CD4-positive, alpha-beta T cell treated with Interleukin-4 for 4 hours (primary cell): ENCODE results near the gene PLPPR2.
"Not testable (repeated sequence)": the region's sequence is repeated elsewhere in the genome, so short reads cannot be mapped to it uniquely, and the experiment has no call there.

ENCODE experiments used
- DNase-seq: peaks from one replicate; pipeline ENCODE4 v3.0.0-alpha.2; 2020

Gene PLPPR2

GRCh38 chr19:11373885-11374432, 18.7 kb downstream of the PLPPR2 start:
- no peak for DNase-seq

GRCh38 chr19:11374433-11375142, 19.4 kb downstream of the PLPPR2 start, which contains the start of gene SWSAP1:
Gene SWSAP1 (plus strand): TSS chr19:11374666. CDS start chr19:11374681, 15 bp downstream.
- peak; percentile 100 for DNase-seq

DNA sequence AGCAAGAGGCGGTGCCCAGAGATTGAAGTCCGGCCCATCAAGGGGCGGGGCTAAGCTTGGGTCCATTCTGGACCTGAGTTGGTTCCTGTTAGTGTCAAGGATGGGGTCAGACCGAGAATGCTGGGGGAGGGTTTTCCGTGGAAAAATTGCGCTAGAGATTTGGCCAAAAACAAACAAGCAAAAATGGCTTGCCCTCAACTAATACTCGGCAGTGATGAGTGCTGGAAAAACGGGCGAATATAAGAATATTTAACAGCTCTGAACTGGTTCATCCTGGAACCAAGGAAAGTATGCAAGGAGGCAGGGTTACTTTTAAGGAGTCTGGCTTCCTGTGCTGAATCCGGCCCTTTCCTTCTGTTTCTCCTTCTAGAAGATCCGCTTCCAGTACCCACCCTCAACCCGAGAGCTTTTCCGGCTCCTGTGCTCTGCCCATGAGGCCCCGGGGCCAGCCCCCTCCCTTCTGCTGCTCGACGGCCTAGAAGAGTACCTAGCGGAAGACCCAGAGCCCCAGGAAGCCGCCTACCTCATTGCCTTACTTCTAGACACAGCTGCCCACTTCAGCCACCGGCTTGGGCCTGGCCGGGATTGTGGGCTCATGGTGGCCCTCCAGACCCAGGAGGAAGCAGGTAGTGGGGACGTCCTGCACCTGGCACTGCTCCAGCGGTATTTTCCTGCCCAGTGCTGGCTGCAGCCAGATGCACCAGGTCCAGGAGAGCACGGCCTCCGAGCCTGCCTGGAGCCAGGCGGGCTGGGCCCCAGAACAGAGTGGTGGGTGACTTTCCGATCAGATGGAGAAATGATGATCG, 20.1 kb downstream of the PLPPR2 start:
- DNase-seq: peak; percentile 74

DNA sequence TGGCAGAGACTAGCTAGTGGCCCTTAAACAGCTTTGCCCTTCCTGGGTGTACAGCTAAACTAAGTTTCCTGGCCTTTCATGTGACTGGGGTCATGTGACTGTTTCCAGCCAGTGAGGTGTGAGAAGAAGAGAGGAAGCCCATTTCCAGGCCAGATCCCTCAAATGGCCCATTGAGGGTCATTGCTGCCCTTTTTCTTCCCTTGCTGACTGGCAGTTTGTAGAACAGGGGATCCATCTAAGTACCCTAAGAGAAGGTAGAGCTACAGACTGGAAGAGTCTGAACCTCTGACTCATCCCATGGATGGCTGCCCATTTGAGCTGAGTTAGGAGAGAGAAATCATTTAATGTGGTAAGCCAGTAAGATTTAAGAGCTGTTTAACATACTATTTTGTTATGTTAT, 22.0 kb downstream of the PLPPR2 start:
- DNase-seq: no peak

- no peak for DNase-seq
Observed at GRCh38 chr19:11377756-11378155, 22.5 kb downstream of the PLPPR2 start.

DNA sequence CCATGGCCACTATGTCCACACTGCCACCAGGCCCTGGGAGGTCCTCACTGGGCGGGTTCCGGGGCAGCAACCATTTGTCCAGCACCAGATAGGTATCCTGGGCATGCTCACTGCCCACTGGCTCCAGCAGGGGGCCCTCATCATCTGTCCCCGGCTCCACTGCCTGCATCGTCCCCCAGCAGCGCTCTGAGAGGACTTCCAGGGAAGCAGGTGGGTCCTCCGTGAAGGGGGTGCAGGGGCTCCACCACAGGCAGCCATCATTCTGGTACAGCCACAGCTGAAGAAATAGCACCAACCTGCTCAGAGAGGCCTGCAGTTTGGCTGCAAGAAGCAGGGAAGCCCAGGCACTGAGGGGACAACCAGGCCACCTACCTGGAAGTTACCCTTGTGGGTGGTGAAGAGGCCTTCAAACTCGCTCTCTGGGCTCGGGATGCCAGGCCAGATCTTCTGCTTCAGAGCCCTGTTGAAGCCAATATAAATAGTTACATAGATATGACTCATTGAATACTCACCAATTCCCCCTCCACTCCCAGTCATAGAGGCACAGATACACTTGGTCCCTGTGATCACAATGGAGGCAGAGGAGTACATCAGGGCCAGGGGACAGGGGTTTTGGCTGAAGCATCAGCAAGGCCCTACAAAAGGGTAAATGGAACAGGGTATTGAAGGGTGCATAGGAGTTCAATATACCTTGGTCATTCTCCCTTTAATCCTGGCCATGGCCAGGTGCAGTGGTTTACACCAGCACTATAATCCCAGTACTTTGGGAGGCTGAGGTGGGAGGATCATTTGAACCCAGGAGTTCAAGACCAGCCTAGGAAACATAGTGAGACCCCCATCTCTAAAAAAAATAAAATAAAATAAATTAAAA, 23.3 kb downstream of the PLPPR2 start:
- DNase-seq: no peak

DNA sequence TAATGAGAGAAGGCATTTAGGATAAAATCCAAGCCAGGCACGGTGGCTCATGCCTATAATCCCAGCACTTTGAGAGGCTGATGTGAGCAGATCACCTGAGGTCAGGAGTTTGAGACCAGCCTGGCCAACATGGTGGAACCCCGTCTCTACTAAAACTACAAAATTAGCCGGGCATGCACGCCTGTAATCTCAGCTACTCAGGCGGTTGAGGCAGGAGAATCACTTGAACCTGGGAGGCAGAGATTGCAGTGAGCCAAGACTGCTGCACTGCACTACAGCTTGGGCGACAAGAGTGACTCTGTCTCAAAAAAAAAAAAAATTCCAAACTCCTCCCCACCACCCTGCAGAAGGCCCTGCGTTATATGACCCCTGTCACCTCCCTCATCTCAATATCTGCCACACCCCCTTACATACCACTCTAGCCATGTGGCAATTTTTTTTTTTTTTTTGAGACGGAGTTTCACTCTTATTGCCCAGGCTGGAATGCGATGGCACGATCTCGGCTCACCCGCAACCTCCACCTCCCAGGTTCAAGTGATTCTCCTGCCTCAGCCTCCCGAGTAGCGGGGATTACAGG, 24.1 kb downstream of the PLPPR2 start:
- DNase-seq: not testable (repeated sequence)

DNA sequence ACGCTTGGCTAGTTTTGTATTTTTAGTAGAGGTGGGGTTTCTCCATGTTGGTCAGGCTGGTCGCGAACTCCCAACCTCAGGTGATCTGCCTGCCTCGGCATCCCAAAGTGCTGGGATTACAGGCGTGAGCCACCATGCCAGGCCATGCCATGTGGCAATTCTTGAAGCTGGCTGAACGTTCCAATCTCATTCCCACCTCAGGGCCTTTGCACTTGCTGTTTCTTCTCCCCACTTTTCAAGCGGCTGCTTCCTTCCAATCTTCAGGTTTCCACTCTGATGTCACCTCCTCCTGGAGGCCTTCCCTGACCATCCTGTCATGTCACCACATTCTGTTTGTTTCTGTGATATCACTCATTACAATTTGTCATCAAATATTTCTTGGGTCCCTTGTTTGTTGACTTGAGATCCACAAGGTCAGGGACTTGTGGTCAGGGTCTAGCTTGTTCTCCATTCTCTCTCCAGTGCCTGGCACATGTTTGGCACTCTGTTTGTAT, 24.7 kb downstream of the PLPPR2 start:
- DNase-seq: no peak

GRCh38 chr19:11380653-11381537, 25.7 kb downstream of the PLPPR2 start:
- peak; percentile 99 for DNase-seq

- DNase-seq: no peak
Observed at GRCh38 chr19:11382898-11383705, 27.9 kb downstream of the PLPPR2 start.

- no peak for DNase-seq
Observed at GRCh38 chr19:11383706-11384048, 28.4 kb downstream of the PLPPR2 start.

- no peak for DNase-seq
Observed at GRCh38 chr19:11384778-11385129, 29.5 kb downstream of the PLPPR2 start.

DNA sequence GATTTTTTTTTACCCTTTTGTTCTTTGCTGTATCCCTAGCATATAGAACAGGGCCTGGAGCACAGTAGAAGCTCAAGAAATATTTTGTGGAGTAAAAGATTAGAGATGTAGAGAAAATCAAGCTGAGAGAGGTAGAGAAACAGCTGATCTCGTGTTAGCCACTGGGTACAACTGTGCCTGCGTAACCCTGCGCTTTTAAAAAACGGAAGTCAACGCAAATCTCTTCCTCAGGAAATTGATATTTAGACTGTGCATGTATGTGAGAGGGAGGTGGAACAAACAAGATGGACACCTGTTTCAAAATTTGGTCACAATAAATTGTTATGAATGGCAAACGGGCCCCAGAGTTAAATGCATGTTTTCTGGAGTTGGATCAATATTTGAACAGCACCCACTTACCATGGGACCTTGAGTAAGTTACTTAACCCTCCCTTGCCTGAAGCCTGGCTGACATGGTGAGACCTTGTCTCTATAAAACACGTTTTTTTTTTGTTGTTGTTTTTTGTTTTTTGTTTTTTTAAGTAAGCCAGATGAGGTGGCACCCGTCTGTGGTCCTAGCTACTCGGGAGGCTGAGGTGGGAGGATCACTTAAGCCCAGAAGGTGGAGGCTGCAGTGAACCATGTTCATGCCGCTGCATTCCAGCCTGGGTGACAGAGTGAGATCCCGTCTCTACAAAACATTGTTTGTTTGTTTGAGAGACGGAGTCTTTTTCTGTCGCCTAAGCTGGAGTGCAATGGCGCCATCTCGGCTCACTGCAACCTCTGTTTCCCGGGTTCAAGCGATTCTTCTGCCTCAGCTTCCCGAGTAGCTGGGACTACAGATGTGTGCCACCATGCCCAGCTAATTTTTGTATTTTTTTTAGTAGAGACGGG, 32.2 kb downstream of the PLPPR2 start:
- no peak for DNase-seq

DNA sequence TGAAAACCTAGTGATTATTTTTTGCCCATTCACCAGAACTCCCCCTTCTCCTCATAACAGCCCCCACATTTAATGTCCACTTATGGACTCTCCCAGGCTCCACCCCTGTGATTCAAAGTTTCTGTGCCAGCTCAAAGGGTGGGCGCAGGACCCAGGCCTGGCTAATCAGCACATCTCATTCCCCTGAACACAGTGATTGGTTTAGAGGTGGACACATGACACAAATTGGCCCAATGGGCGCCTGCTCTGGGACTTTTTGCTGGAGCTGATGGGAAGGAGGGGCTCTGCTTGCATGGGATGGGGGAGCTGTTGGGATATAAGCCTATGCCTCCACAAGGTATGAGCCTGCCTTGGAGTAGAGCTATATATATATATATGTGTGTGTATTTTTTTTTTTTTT, 35.1 kb downstream of the PLPPR2 start:
- DNase-seq: no peak

DNA sequence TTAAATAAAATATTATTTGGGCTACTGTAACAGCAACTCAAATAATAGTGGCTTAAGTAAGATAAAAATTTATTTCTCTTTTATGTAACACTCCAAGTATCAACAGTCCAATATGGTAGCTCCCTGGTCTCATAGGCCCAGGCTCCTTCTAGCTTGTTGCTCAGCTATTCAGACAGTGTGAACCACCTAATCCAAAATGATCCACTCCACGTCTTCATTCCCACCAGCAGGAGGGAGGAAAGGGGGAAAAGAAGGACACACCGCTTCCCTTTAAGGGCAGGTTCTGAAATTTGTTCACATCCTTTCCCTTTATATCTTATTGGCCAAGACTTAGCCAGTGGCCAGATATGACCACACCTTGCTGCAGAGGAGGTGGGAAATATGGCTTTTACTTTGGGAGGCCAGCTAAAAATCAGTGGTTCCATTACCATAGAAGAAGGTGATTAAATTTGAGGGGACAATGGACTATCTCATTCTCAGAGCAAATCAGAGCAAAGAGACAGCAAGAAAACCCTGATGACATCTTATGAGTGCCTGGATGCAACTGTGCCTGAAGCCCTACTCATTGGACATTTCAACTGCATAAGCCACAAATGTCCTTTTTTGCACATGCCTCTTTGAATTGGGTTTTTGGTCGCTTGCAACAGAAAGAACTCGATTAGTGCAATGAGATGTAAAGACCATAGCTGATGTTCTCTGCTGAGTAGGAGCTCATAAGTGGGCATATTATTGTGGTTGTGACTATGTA, 35.9 kb downstream of the PLPPR2 start:
- DNase-seq: no peak

DNA sequence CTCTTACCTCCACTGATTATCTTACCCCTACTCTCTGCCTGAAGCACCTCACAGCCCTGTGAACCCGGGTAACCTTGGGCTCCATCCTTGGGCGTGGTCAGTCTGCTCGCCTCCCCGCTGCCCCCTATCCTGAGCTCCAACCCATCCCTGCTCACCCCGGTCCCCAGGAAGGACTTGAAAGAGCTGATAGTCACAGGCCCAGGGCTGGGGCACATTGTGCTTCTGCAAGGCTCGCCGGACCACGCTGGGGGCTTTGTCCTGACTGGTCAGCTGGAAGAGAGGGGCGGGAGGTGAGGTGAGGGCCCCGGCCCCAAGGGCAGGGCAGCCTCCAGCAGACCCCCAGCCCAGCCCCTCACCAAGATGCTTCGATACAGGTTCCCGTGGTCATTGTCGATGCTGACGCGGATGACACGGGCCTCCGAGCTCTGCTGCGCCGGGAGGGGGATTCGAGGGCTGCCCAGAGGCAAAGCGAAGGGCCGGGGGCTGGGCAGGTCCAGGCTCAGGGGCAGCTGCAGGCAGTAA, 41.9 kb downstream of the PLPPR2 start:
- no peak for DNase-seq

DNA sequence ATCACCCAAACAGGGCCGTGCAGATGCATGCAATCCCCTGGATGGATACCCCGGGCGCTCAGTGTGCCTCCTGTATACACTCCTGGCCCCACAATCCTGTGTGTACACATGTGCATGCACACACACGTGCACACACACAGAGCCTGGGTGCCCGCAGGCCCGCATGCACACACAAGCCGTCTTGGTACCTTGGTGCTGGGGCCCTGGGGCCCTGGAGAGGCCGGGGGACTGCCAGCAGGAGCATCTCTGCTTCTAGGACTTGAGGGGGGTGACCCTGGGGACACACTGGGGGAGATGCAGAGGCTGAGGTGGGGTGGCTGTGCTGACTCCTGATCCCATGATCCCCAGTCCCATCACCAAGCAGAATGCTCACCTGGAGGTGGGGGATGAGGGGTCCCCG, 44.4 kb downstream of the PLPPR2 start:
- DNase-seq: no peak

- no peak for DNase-seq
Observed at GRCh38 chr19:11400798-11401197, 45.6 kb downstream of the PLPPR2 start.
